Measurements from ENCODE around the gene IFITM2. TPM values are rescaled to one million over a fixed set of nuclear protein-coding genes. Genes with fewer than 3 reads are reported as not detected.

IFITM2 gene
- total RNA-seq (2022; extraction: Qiagen RNA extraction): 47.3 to 65.1 TPM (median 64.3 TPM) in 5 replicates

GRCh38 chr11:307766-308708, at the start of gene IFITM2:
IFITM2 (plus strand) TSS chr11:307816; CDS start chr11:308193, 377 bp downstream.

GRCh38 chr11:278001-278951, 29.3 kb upstream of the IFITM2 start, which contains the start of gene NLRP6:
NLRP6 (plus strand) TSS chr11:278407; CDS start chr11:278570, 163 bp downstream.

GRCh38 chr11:288478-289397, 18.9 kb upstream of the IFITM2 start, which contains the start of gene PGGHG:
PGGHG (plus strand) TSS chr11:289126; CDS start chr11:289817, 691 bp downstream.

GRCh38 chr11:299081-299891, 8.3 kb upstream of the IFITM2 start, which contains the start of gene IFITM5:
IFITM5 (minus strand) TSS chr11:299526; CDS start chr11:299490, 36 bp downstream.

GRCh38 chr11:313787-314553, 6.4 kb downstream of the IFITM2 start, which contains the start of gene IFITM1:
IFITM1 (plus strand) TSS chr11:314040; CDS start chr11:314171, 131 bp downstream.

Other genes starting within 250 kb of the IFITM2 start
- gene SCGB1C1, start 114.7 kb upstream of the IFITM2 start, total RNA-seq (2022; extraction: Qiagen RNA extraction): not detected in 5 replicates
- 40.7 to 46.8 TPM (median 45.2 TPM) in 5 replicates for gene BET1L, start 100.4 kb upstream of the IFITM2 start, total RNA-seq (2022; extraction: Qiagen RNA extraction)
- gene RIC8A, start 100.1 kb upstream of the IFITM2 start, total RNA-seq (2022; extraction: Qiagen RNA extraction): 112 to 140 TPM (median 118 TPM) in 5 replicates
- 21.1 to 23.3 TPM (median 22.4 TPM) in 5 replicates for gene SIRT3, start 71.5 kb upstream of the IFITM2 start, total RNA-seq (2022; extraction: Qiagen RNA extraction)
- 158 to 202 TPM (median 174 TPM) in 5 replicates for gene PSMD13, start 70.8 kb upstream of the IFITM2 start, total RNA-seq (2022; extraction: Qiagen RNA extraction)
- gene NLRP6, start 29.4 kb upstream of the IFITM2 start, total RNA-seq (2022; extraction: Qiagen RNA extraction): not detected in 5 replicates
- gene PGGHG, start 18.7 kb upstream of the IFITM2 start, total RNA-seq (2022; extraction: Qiagen RNA extraction): 7.9 to 11.7 TPM (median 9.8 TPM) in 5 replicates
- gene IFITM5, start 8.3 kb upstream of the IFITM2 start, total RNA-seq (2022; extraction: Qiagen RNA extraction): not detected in 5 replicates
- 0.23 to 0.38 TPM (median 0.36 TPM) in 5 replicates for gene IFITM1, start 6.2 kb downstream of the IFITM2 start, total RNA-seq (2022; extraction: Qiagen RNA extraction)
- 18.9 to 33.8 TPM (median 32.9 TPM) in 5 replicates for gene IFITM3, start 13.0 kb downstream of the IFITM2 start, total RNA-seq (2022; extraction: Qiagen RNA extraction)
- gene B4GALNT4, start 61.7 kb downstream of the IFITM2 start, total RNA-seq (2022; extraction: Qiagen RNA extraction): 11.1 to 17.5 TPM (median 15.4 TPM) in 5 replicates
- gene PKP3, start 86.4 kb downstream of the IFITM2 start, total RNA-seq (2022; extraction: Qiagen RNA extraction): 29.7 to 39.3 TPM (median 38.3 TPM) in 5 replicates
- 49.9 to 91.7 TPM (median 86.6 TPM) in 5 replicates for gene SIGIRR, start 107.2 kb downstream of the IFITM2 start, total RNA-seq (2022; extraction: Qiagen RNA extraction)
- gene ANO9, start 134.2 kb downstream of the IFITM2 start, total RNA-seq (2022; extraction: Qiagen RNA extraction): 0.75 to 1.4 TPM (median 0.89 TPM) in 5 replicates
- 37.1 to 44.4 TPM (median 42.1 TPM) in 5 replicates for gene PTDSS2, start 142.5 kb downstream of the IFITM2 start, total RNA-seq (2022; extraction: Qiagen RNA extraction)
- gene RNH1, start 199.4 kb downstream of the IFITM2 start, total RNA-seq (2022; extraction: Qiagen RNA extraction): 143 to 179 TPM (median 169 TPM) in 5 replicates
- 107 to 177 TPM (median 154 TPM) in 5 replicates for gene HRAS, start 227.8 kb downstream of the IFITM2 start, total RNA-seq (2022; extraction: Qiagen RNA extraction)
- 0.71 to 0.86 TPM (median 0.81 TPM) in 5 replicates for gene LRRC56, start 229.7 kb downstream of the IFITM2 start, total RNA-seq (2022; extraction: Qiagen RNA extraction)